GM18873 (cell line): ENCODE measurements around the gene BTBD10.
A peak's percentile ranks its signal among the peaks of the same experiment; 100 is the strongest.

Source experiments
- ATAC-seq: cut with Tn5 transposase; IDR thresholded peaks from one replicate; pipeline ENCODE4 v1.9.1; 2021; ENCODE audit warnings: mild to moderate bottlenecking, moderate library complexity, moderate number of reproducible peaks; ENCODE audit not compliant: unreplicated experiment, low FRiP score

BTBD10 gene

GRCh38 chr11:13343067-13343466, 120.0 kb downstream of the BTBD10 start:
- ATAC-seq = peak; percentile 44

- no peak for ATAC-seq
These were observed 122.0 kb downstream of the BTBD10 start for GRCh38 chr11:13341026-13341425.

- no peak for ATAC-seq
These were observed 123.5 kb downstream of the BTBD10 start for GRCh38 chr11:13339195-13340153.

- ATAC-seq = no peak
These were observed 124.5 kb downstream of the BTBD10 start for GRCh38 chr11:13338427-13339069.

- no peak for ATAC-seq
These were observed 125.0 kb downstream of the BTBD10 start for GRCh38 chr11:13338019-13338426.
